HEK293 (cell line): ENCODE measurements around the gene OSBPL10.

ENCODE experiments used
- CTCF ChIA-PET: fragments of 350-600 bp; formaldehyde crosslinking; extraction: SDS; loops from one replicate; lab custom pipeline; 2021; ENCODE audit warnings: antibody characterized with exemption; lab: Yijun Ruan, JAX
- POLR2A ChIA-PET: fragments of 300-600 bp; formaldehyde crosslinking; extraction: SDS; loops from one replicate; lab custom pipeline; 2020; ENCODE audit warnings: antibody characterized with exemption, inconsistent platforms; lab: Yijun Ruan, JAX
- H3K27ac ChIP-seq: fragments of 200-500 bp; sonication (Bioruptor generic); 2 replicates; pipeline ENCODE4 v1.5.1; 2014; ENCODE audit warnings: low read depth, low read length, control low read depth, inconsistent platforms; ENCODE audit errors: extremely low read depth
- H3K36me3 ChIP-seq, 2 experiments: fragments of 200-500 bp in 1 of 2; sonication (Bioruptor generic) in 1 of 2; 1 replicate in 1 of 2; 2 replicates in 1 of 2; pipeline ENCODE4 v1.5.1; 2014 to 2017; ENCODE audit warnings: inconsistent platforms in 2 of 2, low read length in 2 of 2; ENCODE audit not compliant: control insufficient read depth in 2 of 2, insufficient read depth in 1 of 2
- H3K4me1 ChIP-seq: fragments of 200-500 bp; sonication (Bioruptor generic); 2 replicates; pipeline ENCODE4 v1.5.1; 2014; ENCODE audit warnings: mild to moderate bottlenecking, low read length, inconsistent platforms; ENCODE audit not compliant: control insufficient read depth, insufficient read depth
- H3K4me3 ChIP-seq: 2 replicates; pipeline ENCODE4 v1.5.1; 2011; ENCODE audit warnings: low read depth, mild to moderate bottlenecking, control low read depth, low read length, moderate library complexity
- H3K9me3 ChIP-seq: fragments of 200-500 bp; sonication (Bioruptor generic); 2 replicates; pipeline ENCODE4 v1.5.1; 2014; ENCODE audit warnings: low read depth, low read length, inconsistent platforms; ENCODE audit not compliant: control insufficient read depth, insufficient read depth
- GLI2 ChIP-seq: fragments of 450-650 bp; formaldehyde crosslinking; IDR thresholded peaks from 2 replicates; pipeline ENCODE4; 2017; ENCODE audit warnings: missing biosample characterization, missing genetic modification characterization, low read depth, borderline replicate concordance
- OVOL3 ChIP-seq: fragments of 450-650 bp; formaldehyde crosslinking; IDR thresholded peaks from 2 replicates; pipeline ENCODE4 v1.5.1; 2016; ENCODE audit warnings: missing biosample characterization, missing genetic modification characterization
- RBAK ChIP-seq: fragments of 450-650 bp; formaldehyde crosslinking; IDR thresholded peaks from 2 replicates; pipeline ENCODE4 v1.5.1; 2016; ENCODE audit warnings: missing biosample characterization, missing genetic modification characterization
- SP7 ChIP-seq: fragments of 450-650 bp; formaldehyde crosslinking; IDR thresholded peaks from 2 replicates; pipeline ENCODE4 v1.5.1; 2016; ENCODE audit warnings: missing biosample characterization, missing genetic modification characterization
- YY1 ChIP-seq: fragments of 450-650 bp; formaldehyde crosslinking; IDR thresholded peaks from 2 replicates; pipeline ENCODE4 v1.5.1; 2018; ENCODE audit warnings: missing biosample characterization, missing genetic modification characterization
- ZFP37 ChIP-seq: fragments of 450-650 bp; formaldehyde crosslinking; IDR thresholded peaks from 2 replicates; pipeline ENCODE4 v1.5.1; 2016; ENCODE audit warnings: missing biosample characterization, missing genetic modification characterization
- ZNF138 ChIP-seq: fragments of 450-650 bp; formaldehyde crosslinking; IDR thresholded peaks from 2 replicates; pipeline ENCODE4 v1.5.1; 2016; ENCODE audit warnings: missing biosample characterization, missing genetic modification characterization, borderline replicate concordance
- ZNF16 ChIP-seq: fragments of 450-650 bp; formaldehyde crosslinking; IDR thresholded peaks from 2 replicates; pipeline ENCODE4 v1.5.1; 2016; ENCODE audit warnings: low read depth, missing biosample characterization, missing genetic modification characterization
- ZNF24 ChIP-seq: fragments of 450-650 bp; formaldehyde crosslinking; IDR thresholded peaks from 2 replicates; pipeline ENCODE4 v1.5.1; 2016; ENCODE audit warnings: missing biosample characterization, missing genetic modification characterization
- ZNF248 ChIP-seq: fragments of 450-650 bp; formaldehyde crosslinking; IDR thresholded peaks from 2 replicates; pipeline ENCODE4 v1.5.1; 2017; ENCODE audit warnings: missing biosample characterization, missing genetic modification characterization
- ZNF366 ChIP-seq: fragments of 450-650 bp; formaldehyde crosslinking; conservative IDR thresholded peaks from 2 replicates; pipeline ENCODE4 v1.5.1; 2016; ENCODE audit warnings: missing biosample characterization, missing genetic modification characterization
- ZNF37A ChIP-seq: fragments of 450-650 bp; IDR thresholded peaks from 2 replicates; pipeline ENCODE4 v1.5.1; 2018; ENCODE audit warnings: missing biosample characterization, missing genetic modification characterization
- ZNF544 ChIP-seq: fragments of 450-650 bp; formaldehyde crosslinking; IDR thresholded peaks from 2 replicates; pipeline ENCODE4 v1.5.0; 2017; ENCODE audit warnings: missing biosample characterization, missing genetic modification characterization
- ZNF548 ChIP-seq: fragments of 450-650 bp; formaldehyde crosslinking; IDR thresholded peaks from 2 replicates; pipeline ENCODE4 v1.5.1; 2016; ENCODE audit warnings: missing biosample characterization, missing genetic modification characterization
- ZNF555 ChIP-seq: fragments of 450-650 bp; formaldehyde crosslinking; conservative IDR thresholded peaks from 2 replicates; pipeline ENCODE4 v1.5.1; 2017; ENCODE audit warnings: missing biosample characterization, mild to moderate bottlenecking, missing genetic modification characterization, inconsistent platforms
- ZNF747 ChIP-seq: fragments of 450-650 bp; formaldehyde crosslinking; IDR thresholded peaks from 2 replicates; pipeline ENCODE4 v1.5.1; 2016; ENCODE audit warnings: missing biosample characterization, missing genetic modification characterization
- ZNF792 ChIP-seq: fragments of 450-650 bp; formaldehyde crosslinking; IDR thresholded peaks from 2 replicates; pipeline ENCODE4 v1.5.1; 2016; ENCODE audit warnings: missing biosample characterization, missing genetic modification characterization
- TF ChIP-seq, protein P1 (sequence below): fragments of 450-650 bp; formaldehyde crosslinking; IDR thresholded peaks from 2 replicates; pipeline ENCODE4 v1.5.1; 2017; ENCODE audit warnings: missing biosample characterization, mild to moderate bottlenecking, missing genetic modification characterization, moderate library complexity
- TF ChIP-seq, protein P2 (sequence below): fragments of 450-650 bp; formaldehyde crosslinking; IDR thresholded peaks from 2 replicates; pipeline ENCODE4 v1.5.1; 2016; ENCODE audit warnings: missing biosample characterization, missing genetic modification characterization
- TF ChIP-seq, protein P3 (sequence below): fragments of 450-650 bp; formaldehyde crosslinking; IDR thresholded peaks from 2 replicates; pipeline ENCODE4 v1.5.1; 2017; ENCODE audit warnings: missing biosample characterization, missing genetic modification characterization

Gene OSBPL10

DNA sequence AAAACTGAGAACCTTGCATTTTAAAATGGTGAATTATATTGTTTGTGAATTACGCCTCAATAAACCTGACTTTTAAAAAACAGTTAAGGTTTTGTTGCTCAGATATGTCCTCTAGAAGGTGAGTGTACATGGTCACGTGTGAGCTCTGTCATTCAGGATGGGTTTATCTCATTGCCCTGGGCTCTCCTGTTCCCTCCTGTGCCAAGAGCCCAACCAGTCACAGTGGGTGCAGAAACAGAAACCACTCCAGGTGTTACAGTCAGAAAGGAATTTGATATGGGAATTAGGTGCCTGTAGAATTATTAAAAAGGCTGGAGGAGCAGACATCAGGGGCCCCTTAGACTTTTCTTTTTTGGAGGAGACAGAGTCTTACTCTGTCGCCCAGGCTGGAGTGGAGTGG is 252.0 kb downstream of the OSBPL10 start:
- TF ChIP-seq, protein P1, sequence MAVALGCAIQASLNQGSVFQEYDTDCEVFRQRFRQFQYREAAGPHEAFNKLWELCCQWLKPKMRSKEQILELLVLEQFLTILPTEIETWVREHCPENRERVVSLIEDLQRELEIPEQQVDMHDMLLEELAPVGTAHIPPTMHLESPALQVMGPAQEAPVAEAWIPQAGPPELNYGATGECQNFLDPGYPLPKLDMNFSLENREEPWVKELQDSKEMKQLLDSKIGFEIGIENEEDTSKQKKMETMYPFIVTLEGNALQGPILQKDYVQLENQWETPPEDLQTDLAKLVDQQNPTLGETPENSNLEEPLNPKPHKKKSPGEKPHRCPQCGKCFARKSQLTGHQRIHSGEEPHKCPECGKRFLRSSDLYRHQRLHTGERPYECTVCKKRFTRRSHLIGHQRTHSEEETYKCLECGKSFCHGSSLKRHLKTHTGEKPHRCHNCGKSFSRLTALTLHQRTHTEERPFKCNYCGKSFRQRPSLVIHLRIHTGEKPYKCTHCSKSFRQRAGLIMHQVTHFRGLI (tag by site-specific recombination), result peak; percentile 61; the same call in 1 of the 2 replicates
- TF ChIP-seq ZNF548, result no peak
- CTCF ChIA-PET, result no interaction called here

DNA sequence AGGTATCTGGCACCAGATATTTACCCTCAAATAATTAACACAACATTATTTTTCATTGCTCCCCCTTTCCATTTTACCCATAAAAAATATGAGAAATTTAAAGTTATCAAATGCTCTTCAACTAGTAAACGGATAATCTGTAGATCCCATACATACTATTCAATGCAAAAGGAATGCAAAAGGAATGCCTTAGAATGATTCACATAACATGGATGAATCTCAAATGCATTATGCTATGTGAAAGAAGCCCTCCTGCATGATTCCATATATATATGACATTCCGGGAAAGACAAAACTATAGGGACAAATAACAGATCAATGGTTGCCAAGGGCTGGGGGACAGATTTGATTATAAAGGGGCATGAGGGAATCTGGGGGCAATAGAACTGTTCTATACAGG is 252.7 kb downstream of the OSBPL10 start:
- no peaks in the 10 kb centered on the region for H3K4me1 ChIP-seq
- CTCF ChIA-PET, result no interaction called here
- no peak overlapping the region for H3K27ac ChIP-seq
- POLR2A ChIA-PET, result no interaction called here
- no peaks in the 10 kb centered on the region for H3K9me3 ChIP-seq
- no peak overlapping the region for H3K4me3 ChIP-seq
- no peak for TF ChIP-seq SP7 (tag by site-specific recombination)
- TF ChIP-seq ZNF248, result no peak
- no peak for TF ChIP-seq ZFP37 (tag by site-specific recombination)
- no peak for TF ChIP-seq ZNF24 (tag by site-specific recombination)
- no peak for TF ChIP-seq ZNF138 (tag by site-specific recombination)
- TF ChIP-seq ZNF747 (tag by site-specific recombination), result no peak
- TF ChIP-seq ZNF16 (tag by site-specific recombination), result no peak
- no peak for TF ChIP-seq ZNF544 (tag by site-specific recombination)
- TF ChIP-seq, protein P2, sequence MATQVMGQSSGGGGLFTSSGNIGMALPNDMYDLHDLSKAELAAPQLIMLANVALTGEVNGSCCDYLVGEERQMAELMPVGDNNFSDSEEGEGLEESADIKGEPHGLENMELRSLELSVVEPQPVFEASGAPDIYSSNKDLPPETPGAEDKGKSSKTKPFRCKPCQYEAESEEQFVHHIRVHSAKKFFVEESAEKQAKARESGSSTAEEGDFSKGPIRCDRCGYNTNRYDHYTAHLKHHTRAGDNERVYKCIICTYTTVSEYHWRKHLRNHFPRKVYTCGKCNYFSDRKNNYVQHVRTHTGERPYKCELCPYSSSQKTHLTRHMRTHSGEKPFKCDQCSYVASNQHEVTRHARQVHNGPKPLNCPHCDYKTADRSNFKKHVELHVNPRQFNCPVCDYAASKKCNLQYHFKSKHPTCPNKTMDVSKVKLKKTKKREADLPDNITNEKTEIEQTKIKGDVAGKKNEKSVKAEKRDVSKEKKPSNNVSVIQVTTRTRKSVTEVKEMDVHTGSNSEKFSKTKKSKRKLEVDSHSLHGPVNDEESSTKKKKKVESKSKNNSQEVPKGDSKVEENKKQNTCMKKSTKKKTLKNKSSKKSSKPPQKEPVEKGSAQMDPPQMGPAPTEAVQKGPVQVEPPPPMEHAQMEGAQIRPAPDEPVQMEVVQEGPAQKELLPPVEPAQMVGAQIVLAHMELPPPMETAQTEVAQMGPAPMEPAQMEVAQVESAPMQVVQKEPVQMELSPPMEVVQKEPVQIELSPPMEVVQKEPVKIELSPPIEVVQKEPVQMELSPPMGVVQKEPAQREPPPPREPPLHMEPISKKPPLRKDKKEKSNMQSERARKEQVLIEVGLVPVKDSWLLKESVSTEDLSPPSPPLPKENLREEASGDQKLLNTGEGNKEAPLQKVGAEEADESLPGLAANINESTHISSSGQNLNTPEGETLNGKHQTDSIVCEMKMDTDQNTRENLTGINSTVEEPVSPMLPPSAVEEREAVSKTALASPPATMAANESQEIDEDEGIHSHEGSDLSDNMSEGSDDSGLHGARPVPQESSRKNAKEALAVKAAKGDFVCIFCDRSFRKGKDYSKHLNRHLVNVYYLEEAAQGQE (tag by site-specific recombination), result no peak
- TF ChIP-seq ZNF37A, result no peak
- no peak for TF ChIP-seq ZNF555 (tag by site-specific recombination)
- TF ChIP-seq GLI2 (tag by site-specific recombination), result no peak
- TF ChIP-seq YY1 (tag by site-specific recombination), result no peak
- no peak for TF ChIP-seq ZNF792 (tag by site-specific recombination)
- TF ChIP-seq OVOL3 (tag by site-specific recombination), result no peak
- TF ChIP-seq, protein P3, sequence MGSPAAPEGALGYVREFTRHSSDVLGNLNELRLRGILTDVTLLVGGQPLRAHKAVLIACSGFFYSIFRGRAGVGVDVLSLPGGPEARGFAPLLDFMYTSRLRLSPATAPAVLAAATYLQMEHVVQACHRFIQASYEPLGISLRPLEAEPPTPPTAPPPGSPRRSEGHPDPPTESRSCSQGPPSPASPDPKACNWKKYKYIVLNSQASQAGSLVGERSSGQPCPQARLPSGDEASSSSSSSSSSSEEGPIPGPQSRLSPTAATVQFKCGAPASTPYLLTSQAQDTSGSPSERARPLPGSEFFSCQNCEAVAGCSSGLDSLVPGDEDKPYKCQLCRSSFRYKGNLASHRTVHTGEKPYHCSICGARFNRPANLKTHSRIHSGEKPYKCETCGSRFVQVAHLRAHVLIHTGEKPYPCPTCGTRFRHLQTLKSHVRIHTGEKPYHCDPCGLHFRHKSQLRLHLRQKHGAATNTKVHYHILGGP (tag by site-specific recombination), result no peak
- no peak for TF ChIP-seq RBAK (tag by site-specific recombination)
- no peak for TF ChIP-seq ZNF366
- no peaks in the 10 kb centered on the region for H3K36me3 ChIP-seq

More for the DNA sequence above, 252.0 kb downstream of the OSBPL10 start:
- Histone ChIP-seq H3K4me1 (no peaks in the 10 kb centered on the region), H3K27ac (no peak overlapping the region), H3K4me3 (no peak overlapping the region), H3K36me3 (no peaks in the 10 kb centered on the region), H3K9me3 (no peaks in the 10 kb centered on the region)
- POLR2A ChIA-PET, result no interaction called here
